ENCODE measurements around the gene CFAP99.
A peak's percentile ranks its signal among the peaks of the same experiment; 100 is the strongest.
"Not testable (repeated sequence)": the region's sequence is repeated elsewhere in the genome, so short reads cannot be mapped to it uniquely, and the experiment has no call there.

CFAP99 gene

GRCh38 chr4:2462992-2463762 lies 44.4 kb downstream of the CFAP99 start:
- Mint-ChIP-seq H3K27me3 (peaks cover 4% of the 10 kb centered on the region), H3K27ac (no peak overlapping the region), H3K4me3 (peak overlapping the region; percentile 71), H3K9me3 (no peaks in the 10 kb centered on the region), H3K4me1 (peaks cover 19% of the 10 kb centered on the region), H3K36me3 (no peaks in the 10 kb centered on the region)
- ATAC-seq (ENCODE audit: low read depth) (no peak), DNase-seq (ENCODE audit: low spot score in 2 of 2) (no peak)

- ATAC-seq (ENCODE audit: low read depth): no peak
- DNase-seq (ENCODE audit: low spot score in 2 of 2): no peak
- Mint-ChIP-seq H3K4me1 (peaks cover 23% of the 10 kb centered on the region), H3K9me3 (no peaks in the 10 kb centered on the region), H3K36me3 (no peaks in the 10 kb centered on the region), H3K4me3 (no peak overlapping the region), H3K27ac (no peak overlapping the region), H3K27me3 (peaks cover 4% of the 10 kb centered on the region)
Observed at GRCh38 chr4:2465032-2465431, 46.3 kb downstream of the CFAP99 start.

- not testable (repeated sequence) for H3K27me3 Mint-ChIP-seq; ATAC-seq (ENCODE audit: low read depth); H3K4me3 Mint-ChIP-seq; H3K9me3 Mint-ChIP-seq; DNase-seq (ENCODE audit: low spot score in 2 of 2); H3K36me3 Mint-ChIP-seq; H3K27ac Mint-ChIP-seq
- peaks cover 27% of the 10 kb centered on the region for H3K4me1 Mint-ChIP-seq
Observed at GRCh38 chr4:2465544-2465943, 46.8 kb downstream of the CFAP99 start.

- no peaks in the 10 kb centered on the region for H3K9me3 Mint-ChIP-seq
- peaks cover 1% of the 10 kb centered on the region for H3K27me3 Mint-ChIP-seq
- peak within 1 kb of the TSS; percentile 92 for H3K27ac Mint-ChIP-seq
- H3K36me3 Mint-ChIP-seq: no peaks in the 10 kb centered on the region
- peak within 1 kb of the TSS; percentile 94 for H3K4me3 Mint-ChIP-seq
- peaks cover 23% of the 10 kb centered on the region for H3K4me1 Mint-ChIP-seq
- peak; percentile 78 to 91 for DNase-seq (ENCODE audit: low spot score in 2 of 2)
- ATAC-seq (ENCODE audit: low read depth): peak; percentile 85
Observed at GRCh38 chr4:2468456-2469191, 49.9 kb downstream of the CFAP99 start, which contains the start of gene RNF4. RNF4 (plus strand) TSS chr4:2469106; CDS start chr4:2490494, 21,388 bp downstream.

GRCh38 chr4:2469192-2469984 lies 50.6 kb downstream of the CFAP99 start:
- H3K36me3 Mint-ChIP-seq: no peaks in the 10 kb centered on the region
- peak overlapping the region; percentile 92 for H3K27ac Mint-ChIP-seq
- DNase-seq (ENCODE audit: low spot score in 2 of 2) (peak; percentile 61 to 64), ATAC-seq (ENCODE audit: low read depth) (peak; percentile 56)
- H3K27me3 Mint-ChIP-seq: no peaks in the 10 kb centered on the region
- no peaks in the 10 kb centered on the region for H3K9me3 Mint-ChIP-seq
- peaks cover 21% of the 10 kb centered on the region for H3K4me1 Mint-ChIP-seq
- peak overlapping the region; percentile 94 for H3K4me3 Mint-ChIP-seq

- DNase-seq (ENCODE audit: low spot score in 2 of 2): no peak
- no peaks in the 10 kb centered on the region for H3K9me3 Mint-ChIP-seq
- peaks cover 24% of the 10 kb centered on the region for H3K4me1 Mint-ChIP-seq
- H3K36me3 Mint-ChIP-seq: peaks cover 2% of the 10 kb centered on the region
- peak overlapping the region; percentile 92 for H3K27ac Mint-ChIP-seq
- H3K27me3 Mint-ChIP-seq: no peaks in the 10 kb centered on the region
- H3K4me3 Mint-ChIP-seq: peak overlapping the region; percentile 94
- no peak for ATAC-seq (ENCODE audit: low read depth)
Observed at GRCh38 chr4:2470791-2471190, 52.0 kb downstream of the CFAP99 start.

- Mint-ChIP-seq H3K36me3 (peaks cover 6% of the 10 kb centered on the region), H3K4me1 (peaks cover 33% of the 10 kb centered on the region), H3K27ac (no peak overlapping the region), H3K9me3 (no peaks in the 10 kb centered on the region), H3K4me3 (no peak overlapping the region), H3K27me3 (no peaks in the 10 kb centered on the region)
- no peak for DNase-seq (ENCODE audit: low spot score in 2 of 2)
- no peak for ATAC-seq (ENCODE audit: low read depth)
Observed at GRCh38 chr4:2472187-2472586, 53.4 kb downstream of the CFAP99 start.

- Mint-ChIP-seq H3K4me1 (peaks cover 66% of the 10 kb centered on the region), H3K27me3 (no peaks in the 10 kb centered on the region), H3K9me3 (no peaks in the 10 kb centered on the region), H3K36me3 (peaks cover 8% of the 10 kb centered on the region), H3K4me3 (peak overlapping the region; percentile 14), H3K27ac (no peak overlapping the region)
- DNase-seq (ENCODE audit: low spot score in 2 of 2) (no peak), ATAC-seq (ENCODE audit: low read depth) (no peak)
Observed at GRCh38 chr4:2478229-2478628, 59.5 kb downstream of the CFAP99 start.

GRCh38 chr4:2480649-2481048 lies 61.9 kb downstream of the CFAP99 start:
- H3K27ac Mint-ChIP-seq: peak overlapping the region; percentile 79
- peaks cover 82% of the 10 kb centered on the region for H3K4me1 Mint-ChIP-seq
- peak overlapping the region; percentile 6 for H3K4me3 Mint-ChIP-seq
- DNase-seq (ENCODE audit: low spot score in 2 of 2) (no peak), ATAC-seq (ENCODE audit: low read depth) (no peak)
- H3K36me3 Mint-ChIP-seq: peaks cover 7% of the 10 kb centered on the region
- no peaks in the 10 kb centered on the region for H3K27me3 Mint-ChIP-seq
- no peaks in the 10 kb centered on the region for H3K9me3 Mint-ChIP-seq

- peaks cover 85% of the 10 kb centered on the region for H3K4me1 Mint-ChIP-seq
Observed at GRCh38 chr4:2482192-2482591, 63.4 kb downstream of the CFAP99 start.

GRCh38 chr4:2482693-2483092 lies 63.9 kb downstream of the CFAP99 start:
- peak; percentile 11 for ATAC-seq (ENCODE audit: low read depth)
- peak overlapping the region; percentile 76 for H3K4me3 Mint-ChIP-seq
- H3K9me3 Mint-ChIP-seq: no peaks in the 10 kb centered on the region
- H3K36me3 Mint-ChIP-seq: peaks cover 2% of the 10 kb centered on the region
- peak overlapping the region; percentile 85 for H3K27ac Mint-ChIP-seq
- no peak for DNase-seq (ENCODE audit: low spot score in 2 of 2)
- H3K27me3 Mint-ChIP-seq: no peaks in the 10 kb centered on the region
- H3K4me1 Mint-ChIP-seq: peaks cover 84% of the 10 kb centered on the region

More at GRCh38 chr4:2482192-2482591, 63.4 kb downstream of the CFAP99 start:
- Mint-ChIP-seq H3K4me3 (peak overlapping the region; percentile 76), H3K9me3 (no peaks in the 10 kb centered on the region), H3K27ac (peak overlapping the region; percentile 85), H3K27me3 (no peaks in the 10 kb centered on the region), H3K36me3 (peaks cover 2% of the 10 kb centered on the region)
- ATAC-seq (ENCODE audit: low read depth) (no peak), DNase-seq (ENCODE audit: low spot score in 2 of 2) (no peak)

GRCh38 chr4:2483237-2483636 lies 64.5 kb downstream of the CFAP99 start:
- DNase-seq (ENCODE audit: low spot score in 2 of 2): no peak
- Mint-ChIP-seq H3K9me3 (no peaks in the 10 kb centered on the region), H3K4me3 (no peak overlapping the region), H3K27ac (peak overlapping the region; percentile 85), H3K4me1 (peaks cover 85% of the 10 kb centered on the region), H3K27me3 (no peaks in the 10 kb centered on the region), H3K36me3 (peaks cover 2% of the 10 kb centered on the region)
- no peak for ATAC-seq (ENCODE audit: low read depth)

GRCh38 chr4:2484185-2484584 lies 65.4 kb downstream of the CFAP99 start:
- DNase-seq (ENCODE audit: low spot score in 2 of 2) (no peak), ATAC-seq (ENCODE audit: low read depth) (no peak)
- no peaks in the 10 kb centered on the region for H3K9me3 Mint-ChIP-seq
- peaks cover 78% of the 10 kb centered on the region for H3K4me1 Mint-ChIP-seq
- H3K4me3 Mint-ChIP-seq: peak overlapping the region; percentile 24
- H3K27me3 Mint-ChIP-seq: no peaks in the 10 kb centered on the region
- H3K36me3 Mint-ChIP-seq: peaks cover 2% of the 10 kb centered on the region
- peak overlapping the region; percentile 97 for H3K27ac Mint-ChIP-seq

GRCh38 chr4:2484993-2485392 lies 66.2 kb downstream of the CFAP99 start:
- no peaks in the 10 kb centered on the region for H3K27me3 Mint-ChIP-seq
- H3K36me3 Mint-ChIP-seq: peaks cover 4% of the 10 kb centered on the region
- H3K4me3 Mint-ChIP-seq: peak overlapping the region; percentile 80
- peak; percentile 68 to 81 for DNase-seq (ENCODE audit: low spot score in 2 of 2)
- H3K4me1 Mint-ChIP-seq: peaks cover 76% of the 10 kb centered on the region
- no peaks in the 10 kb centered on the region for H3K9me3 Mint-ChIP-seq
- peak; percentile 91 for ATAC-seq (ENCODE audit: low read depth)
- H3K27ac Mint-ChIP-seq: peak overlapping the region; percentile 97
